Measurements from ENCODE around the gene CEP57L1. TPM values are rescaled to one million over a fixed set of nuclear protein-coding genes. Genes with fewer than 3 reads are reported as not detected.
"Not testable (repeated sequence)": the region's sequence is repeated elsewhere in the genome, so short reads cannot be mapped to it uniquely, and the experiment has no call there.

The CEP57L1 gene
- total and polyA plus RNA-seq, 2 donors (not counting 1 experiment from before 2014, with no cell fraction given), result 3.1 to 8.8 TPM

DNA sequence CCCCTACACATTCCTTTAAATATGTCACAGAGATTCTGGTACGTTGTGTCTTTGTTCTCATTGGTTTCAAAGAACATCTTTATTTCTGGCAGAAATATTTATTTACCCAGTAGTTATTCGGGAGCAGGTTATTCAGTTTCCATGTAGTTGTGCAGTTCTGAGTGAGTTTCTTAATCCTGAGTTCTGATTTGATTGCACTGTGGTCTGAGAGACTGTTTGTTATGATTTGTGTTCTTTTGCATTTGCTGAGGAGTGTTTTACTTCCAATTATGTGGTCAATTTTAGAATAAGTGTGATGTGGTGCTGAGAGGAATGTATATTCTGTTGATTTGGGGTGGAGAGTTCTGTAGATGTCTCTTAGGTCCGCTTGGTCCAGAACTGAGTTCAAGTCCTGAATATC lies 17.4 kb downstream of the CEP57L1 start:
- ATAC-seq (ENCODE audit: low read depth); H3K9ac ChIP-seq (ENCODE audit: low read length); H3K27ac Mint-ChIP-seq; H3K79me2 ChIP-seq (ENCODE audit: control insufficient read depth, insufficient read depth, low read length); H2AFZ ChIP-seq (ENCODE audit: insufficient read depth, low read depth, low read length, poor library complexity, severe bottlenecking); intact Hi-C loops (cut with micrococcal nuclease); H3K27ac ChIP-seq (ENCODE audit: low read length in 2 of 2); H3K27me3 ChIP-seq (replicated peaks in 1 of 4; ENCODE audit: control extremely low read depth in 1 of 4, control insufficient read depth in 3 of 4, insufficient read depth in 4 of 4, low read length in 3 of 4); H3K27me3 Mint-ChIP-seq; CTCF ChIA-PET; H3K4me3 ChIP-seq (ENCODE audit: control extremely low read depth in 1 of 5, extremely low read depth in 1 of 5, insufficient read depth in 1 of 5, low read depth in 2 of 5, low read length in 4 of 5); H3K9me3 Mint-ChIP-seq (ENCODE audit: insufficient read depth); H3K9me3 ChIP-seq (ENCODE audit: control extremely low read depth in 1 of 3, control insufficient read depth in 2 of 3, insufficient read depth in 1 of 3, low read length in 2 of 3); DNase-seq; POLR2A ChIA-PET; H4K20me1 ChIP-seq (ENCODE audit: control insufficient read depth, insufficient read depth, low read length, poor library complexity, severe bottlenecking); H3K36me3 ChIP-seq (replicated peaks in 1 of 2; ENCODE audit: control extremely low read depth in 1 of 2, control insufficient read depth in 1 of 2, extremely low read depth in 1 of 2, insufficient read depth in 2 of 2, low read length in 1 of 2); H3K4me2 ChIP-seq (replicated peaks; ENCODE audit: low read depth, low read length, poor library complexity, severe bottlenecking); H3K4me3 Mint-ChIP-seq: not testable (repeated sequence)
- 86% methylated on average over 1 of the region's 3 CpGs for WGBS (ENCODE audit: insufficient coverage)
- peaks cover 7 to 12% of the 10 kb centered on the region in 2 donors for H3K4me1 ChIP-seq (ENCODE audit: control insufficient read depth in 2 of 2, insufficient read depth in 2 of 2, low read length in 2 of 2)
- H3K4me1 Mint-ChIP-seq, result peaks cover 24% of the 10 kb centered on the region

GRCh38 chr6:109117346-109118035 lies 22.2 kb downstream of the CEP57L1 start:
- intact Hi-C loops (cut with micrococcal nuclease), result loop anchor here (1.0 kb wide), 2 partner anchors 22 to 265 kb away; partner anchors contain the start of genes CD164 and CEP57L1
- Histone ChIP-seq H3K36me3 (replicated peaks in 1 of 2; ENCODE audit: control extremely low read depth in 1 of 2, control insufficient read depth in 1 of 2, extremely low read depth in 1 of 2, insufficient read depth in 2 of 2, low read length in 1 of 2) (no peaks in the 10 kb centered on the region), H4K20me1 (ENCODE audit: control insufficient read depth, insufficient read depth, low read length, poor library complexity, severe bottlenecking) (no peaks in the 10 kb centered on the region), H2AFZ (ENCODE audit: insufficient read depth, low read depth, low read length, poor library complexity, severe bottlenecking) (no peak overlapping the region), H3K4me1 (ENCODE audit: control insufficient read depth in 2 of 2, insufficient read depth in 2 of 2, low read length in 2 of 2) (peaks cover 25 to 41% of the 10 kb centered on the region in 2 donors), H3K9me3 (ENCODE audit: control extremely low read depth in 1 of 3, control insufficient read depth in 2 of 3, insufficient read depth in 1 of 3, low read length in 2 of 3) (no peaks in the 10 kb centered on the region), H3K27ac (ENCODE audit: low read length in 2 of 2) (peak overlapping the region; percentile 11 to 52), H3K4me2 (replicated peaks; ENCODE audit: low read depth, low read length, poor library complexity, severe bottlenecking) (peak overlapping the region; percentile 51), H3K9ac (ENCODE audit: low read length) (no peak overlapping the region), H3K27me3 (replicated peaks in 1 of 4; ENCODE audit: control extremely low read depth in 1 of 4, control insufficient read depth in 3 of 4, insufficient read depth in 4 of 4, low read length in 3 of 4) (no peaks in the 10 kb centered on the region), H3K79me2 (ENCODE audit: control insufficient read depth, insufficient read depth, low read length) (peaks cover 14% of the 10 kb centered on the region), H3K4me3 (ENCODE audit: control extremely low read depth in 1 of 5, extremely low read depth in 1 of 5, insufficient read depth in 1 of 5, low read depth in 2 of 5, low read length in 4 of 5) (no peak overlapping the region)
- no peak for TF ChIP-seq EZH2 (IDR thresholded peaks at IDR 0.05; ENCODE audit: borderline replicate concordance, insufficient read depth, low read depth, low read length, poor library complexity, severe bottlenecking)
- TF ChIP-seq, protein P1, sequence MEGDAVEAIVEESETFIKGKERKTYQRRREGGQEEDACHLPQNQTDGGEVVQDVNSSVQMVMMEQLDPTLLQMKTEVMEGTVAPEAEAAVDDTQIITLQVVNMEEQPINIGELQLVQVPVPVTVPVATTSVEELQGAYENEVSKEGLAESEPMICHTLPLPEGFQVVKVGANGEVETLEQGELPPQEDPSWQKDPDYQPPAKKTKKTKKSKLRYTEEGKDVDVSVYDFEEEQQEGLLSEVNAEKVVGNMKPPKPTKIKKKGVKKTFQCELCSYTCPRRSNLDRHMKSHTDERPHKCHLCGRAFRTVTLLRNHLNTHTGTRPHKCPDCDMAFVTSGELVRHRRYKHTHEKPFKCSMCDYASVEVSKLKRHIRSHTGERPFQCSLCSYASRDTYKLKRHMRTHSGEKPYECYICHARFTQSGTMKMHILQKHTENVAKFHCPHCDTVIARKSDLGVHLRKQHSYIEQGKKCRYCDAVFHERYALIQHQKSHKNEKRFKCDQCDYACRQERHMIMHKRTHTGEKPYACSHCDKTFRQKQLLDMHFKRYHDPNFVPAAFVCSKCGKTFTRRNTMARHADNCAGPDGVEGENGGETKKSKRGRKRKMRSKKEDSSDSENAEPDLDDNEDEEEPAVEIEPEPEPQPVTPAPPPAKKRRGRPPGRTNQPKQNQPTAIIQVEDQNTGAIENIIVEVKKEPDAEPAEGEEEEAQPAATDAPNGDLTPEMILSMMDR (IDR thresholded peaks at IDR 0.05), result no peak
- POLR2A ChIA-PET, result interaction anchor here (1.0 kb wide), 1 partner anchor 23 kb away, joined by 4 read pairs; the partner anchor contains the start of gene SESN1
- Mint-ChIP-seq H3K4me1 (peaks cover 44% of the 10 kb centered on the region), H3K9me3 (ENCODE audit: insufficient read depth) (no peaks in the 10 kb centered on the region), H3K4me3 (peak overlapping the region; percentile 26), H3K27me3 (no peaks in the 10 kb centered on the region), H3K27ac (peak overlapping the region; percentile 39)
- WGBS (ENCODE audit: insufficient coverage), result 42% methylated on average over 2 of the region's 5 CpGs
- ATAC-seq (ENCODE audit: low read depth) (peak; percentile 96), DNase-seq (peak; percentile 88)
- CTCF ChIA-PET, result interaction anchor here (0.6 kb wide), 1 partner anchor 938 kb away, joined by 3 read pairs; no protein-coding TSS in a partner anchor

Data from B cell (primary cell).